Mucosa of descending colon (tissue), 3 donors: ENCODE results near the gene GRM7. TPM values are rescaled to one million over a fixed set of nuclear protein-coding genes. Genes with fewer than 3 reads are reported as not detected.

Experiments
- ATAC-seq: fragments of 200-7000 bp; cut with Tn5 transposase; one replicate; pipeline ENCODE4 v1.9.1; 2020; ENCODE audit warnings: mild to moderate bottlenecking, moderate library complexity
- DNase-seq, 3 donors: peaks; one replicate each; pipeline ENCODE4 v3.0.0-alpha.2; 2020
- H3K36me3 ChIP-seq: fragments of 200-600 bp; one replicate; pipeline ENCODE4 v1.8.0; 2021; ENCODE audit warnings: low read depth, mild to moderate bottlenecking
- H3K4me1 ChIP-seq: fragments of 200-600 bp; one replicate; pipeline ENCODE4 v1.8.0; 2021; ENCODE audit warnings: low read depth, mild to moderate bottlenecking
- H3K4me3 ChIP-seq: fragments of 200-600 bp; one replicate; pipeline ENCODE4 v1.8.0; 2021; ENCODE audit warnings: mild to moderate bottlenecking
- H3K9me3 ChIP-seq: fragments of 200-600 bp; one replicate; pipeline ENCODE4 v1.8.0; 2021; ENCODE audit warnings: mild to moderate bottlenecking
- intact Hi-C, 2 donors: fragments of 100-400 bp; cut with DNase I in 1 of 2; cut with micrococcal nuclease in 1 of 2; formaldehyde crosslinking; loops; one replicate each; pipeline versions ENCODE4 v1.11.0 to v1.11.1; 2022; cut with DNase I, micrococcal nuclease
- total RNA-seq, 3 donors: library from RNA; stranded (reverse); fragmentation: NEBNext Ultra II Directional in 2 of 3; extraction: Animal tissue kit (Norgen Biotek cat#: 25700) in 2 of 3; gene quantifications; one replicate each; pipeline versions ENCODE4 v1.2.1 to v1.2.4, GENCODE V29; 2021 to 2023
- TF ChIP-seq, protein P1 (sequence below): fragments of 200-600 bp; IDR thresholded peaks from one replicate; pipeline ENCODE4 v1.8.0; 2022; ENCODE audit warnings: antibody characterized with exemption, mild to moderate bottlenecking
- donor health status: DM: no; HTN: no; CAD: no; lungs with moderate emphysema.
- donor health status: DM: no; HTN: no; CAD: no.
- donor health status: DM: no; HTN: yes; CAD: no.

GRM7 gene
- total RNA-seq, 3 donors from 2014 or later, result 0.09 to 0.39 (median 0.14) TPM

DNA sequence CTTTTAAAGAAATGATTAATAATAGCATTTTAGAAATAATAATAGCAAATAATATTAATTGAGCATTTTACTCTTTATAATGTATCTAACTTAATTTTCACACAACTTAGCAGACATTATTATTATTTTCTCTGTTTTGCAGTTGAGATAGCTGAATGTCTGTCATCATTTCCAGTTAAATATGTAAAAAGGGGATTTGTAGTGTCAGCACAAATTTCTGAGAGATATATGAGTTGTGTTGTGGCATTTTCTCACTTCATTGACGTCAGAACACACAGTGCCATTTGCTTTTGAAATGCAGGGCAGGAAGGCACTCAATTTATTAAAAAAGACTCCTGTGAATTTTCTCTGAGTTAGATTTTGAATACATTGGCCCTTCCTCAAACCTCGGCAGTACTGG lies 111.0 kb downstream of the GRM7 start:
- intact Hi-C loops, result no loop called here

DNA sequence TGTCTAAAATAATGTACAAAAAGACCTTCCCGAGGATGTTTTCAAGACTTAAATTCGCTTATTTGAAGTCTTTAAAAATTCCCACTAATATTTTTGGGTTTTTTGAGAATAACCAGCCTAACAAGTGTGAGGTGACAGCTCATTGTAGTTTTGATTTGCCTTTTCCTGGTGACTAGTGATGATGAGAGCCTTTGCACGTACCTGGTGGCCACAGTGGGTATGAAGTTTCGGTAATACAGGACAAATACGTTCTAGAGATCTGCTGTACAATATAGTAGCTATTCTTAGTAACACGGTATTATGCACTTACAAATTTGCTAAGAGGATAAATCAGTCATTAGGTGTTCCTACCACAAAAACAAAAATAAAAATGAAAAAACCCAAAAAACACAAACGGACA lies 124.9 kb downstream of the GRM7 start:
- Histone ChIP-seq H3K9me3 (no peaks in the 10 kb centered on the region), H3K36me3 (no peaks in the 10 kb centered on the region), H3K4me1 (no peaks in the 10 kb centered on the region), H3K4me3 (no peak overlapping the region)
- intact Hi-C loops, result no loop called here
- no peak for ATAC-seq
- DNase-seq, result no peak
- TF ChIP-seq, protein P1, sequence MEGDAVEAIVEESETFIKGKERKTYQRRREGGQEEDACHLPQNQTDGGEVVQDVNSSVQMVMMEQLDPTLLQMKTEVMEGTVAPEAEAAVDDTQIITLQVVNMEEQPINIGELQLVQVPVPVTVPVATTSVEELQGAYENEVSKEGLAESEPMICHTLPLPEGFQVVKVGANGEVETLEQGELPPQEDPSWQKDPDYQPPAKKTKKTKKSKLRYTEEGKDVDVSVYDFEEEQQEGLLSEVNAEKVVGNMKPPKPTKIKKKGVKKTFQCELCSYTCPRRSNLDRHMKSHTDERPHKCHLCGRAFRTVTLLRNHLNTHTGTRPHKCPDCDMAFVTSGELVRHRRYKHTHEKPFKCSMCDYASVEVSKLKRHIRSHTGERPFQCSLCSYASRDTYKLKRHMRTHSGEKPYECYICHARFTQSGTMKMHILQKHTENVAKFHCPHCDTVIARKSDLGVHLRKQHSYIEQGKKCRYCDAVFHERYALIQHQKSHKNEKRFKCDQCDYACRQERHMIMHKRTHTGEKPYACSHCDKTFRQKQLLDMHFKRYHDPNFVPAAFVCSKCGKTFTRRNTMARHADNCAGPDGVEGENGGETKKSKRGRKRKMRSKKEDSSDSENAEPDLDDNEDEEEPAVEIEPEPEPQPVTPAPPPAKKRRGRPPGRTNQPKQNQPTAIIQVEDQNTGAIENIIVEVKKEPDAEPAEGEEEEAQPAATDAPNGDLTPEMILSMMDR, result no peak

More for the DNA sequence above, 111.0 kb downstream of the GRM7 start:
- TF ChIP-seq, protein P1, result no peak
- Histone ChIP-seq H3K4me1 (no peaks in the 10 kb centered on the region), H3K4me3 (no peak overlapping the region), H3K36me3 (no peaks in the 10 kb centered on the region), H3K9me3 (no peaks in the 10 kb centered on the region)
- ATAC-seq (no peak), DNase-seq (no peak)

DNA sequence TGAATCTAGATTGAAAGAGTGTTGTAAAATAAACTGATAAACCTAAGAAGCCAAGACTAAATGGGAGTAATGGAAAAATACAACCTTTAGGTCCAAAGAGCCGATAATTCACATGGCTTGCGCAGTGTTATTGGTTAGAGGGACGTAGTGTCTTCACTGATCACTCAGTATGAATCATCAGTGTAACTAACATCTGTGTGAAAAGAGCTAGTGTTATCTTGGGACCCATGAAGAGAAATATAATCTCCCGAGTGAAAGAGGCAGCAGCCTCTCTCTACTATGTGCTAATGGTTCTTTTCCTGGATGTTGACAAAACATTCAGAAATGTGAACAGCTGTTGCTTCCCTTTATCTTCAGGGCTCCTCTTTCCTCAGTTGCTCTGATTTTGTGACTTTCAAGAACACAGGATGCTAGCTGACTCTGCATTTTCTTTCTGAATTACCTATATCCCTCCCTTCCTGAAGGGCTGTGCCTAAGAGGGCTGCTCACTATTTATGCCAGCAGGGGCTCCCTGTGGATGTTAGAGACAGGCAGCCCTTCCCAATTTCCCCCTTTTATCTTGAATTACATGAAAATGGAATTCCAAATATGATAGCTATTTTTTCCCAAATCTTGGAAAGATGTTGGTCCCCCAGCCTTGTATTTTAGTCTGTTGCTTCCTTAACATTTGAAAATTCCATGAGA lies 128.8 kb downstream of the GRM7 start:
- Histone ChIP-seq H3K36me3 (no peaks in the 10 kb centered on the region), H3K4me3 (no peak overlapping the region), H3K4me1 (no peaks in the 10 kb centered on the region), H3K9me3 (no peaks in the 10 kb centered on the region)
- ATAC-seq (no peak), DNase-seq (no peak)
- intact Hi-C loops, result no loop called here
- TF ChIP-seq, protein P1, result no peak

DNA sequence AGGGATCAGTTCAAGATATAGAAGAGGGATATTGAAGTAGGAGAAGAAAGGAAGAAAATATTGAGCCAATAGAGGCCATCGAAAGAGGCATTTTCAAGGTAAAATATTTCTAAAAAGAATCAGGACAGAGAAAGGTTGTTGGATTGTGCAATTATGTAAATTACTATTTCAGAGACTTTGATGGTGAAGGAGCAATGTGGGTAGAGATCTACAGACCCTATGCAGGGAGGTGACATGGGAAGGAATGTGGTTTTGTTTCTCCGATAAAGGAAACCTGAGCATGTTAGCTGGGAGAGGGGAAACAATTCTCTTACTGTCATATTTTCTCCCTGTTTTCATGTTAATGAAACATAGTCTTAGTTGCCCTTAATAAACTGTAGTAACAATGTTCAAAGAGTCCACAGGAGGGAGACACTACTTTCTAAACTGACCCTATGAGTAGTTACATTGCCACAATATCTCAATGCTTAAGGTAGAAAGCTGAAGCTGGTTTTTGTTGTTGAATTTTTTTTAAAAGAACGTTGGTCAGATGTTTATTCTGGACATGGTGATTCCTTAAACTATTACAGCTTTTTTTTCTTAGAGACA lies 133.3 kb downstream of the GRM7 start:
- DNase-seq, result no peak
- H3K4me1 ChIP-seq, result no peaks in the 10 kb centered on the region
- TF ChIP-seq, protein P1, result no peak
- H3K36me3 ChIP-seq, result no peaks in the 10 kb centered on the region
- no peak overlapping the region for H3K4me3 ChIP-seq
- H3K9me3 ChIP-seq, result no peaks in the 10 kb centered on the region
- no peak for ATAC-seq
- intact Hi-C loops, result no loop called here

DNA sequence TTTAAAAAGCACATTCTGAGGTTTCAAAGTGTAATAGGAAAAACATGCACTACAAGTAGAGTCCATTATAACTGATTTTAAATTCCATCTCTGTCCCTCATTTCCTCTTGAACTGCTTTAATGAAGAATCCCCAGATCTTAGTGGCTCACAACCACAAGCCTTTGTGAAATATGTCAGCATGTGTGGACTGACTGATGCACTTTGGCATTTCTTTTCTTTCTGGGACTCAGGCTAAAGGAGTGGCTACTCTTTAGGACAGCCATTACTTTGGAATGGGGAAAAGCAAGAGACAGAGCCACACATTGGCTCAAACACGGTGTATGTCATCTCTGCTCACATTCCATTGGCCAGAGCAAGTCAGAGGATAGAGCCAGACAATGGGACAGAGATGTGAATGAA lies 139.6 kb downstream of the GRM7 start:
- ATAC-seq (no peak), DNase-seq (no peak)
- Histone ChIP-seq H3K4me1 (no peaks in the 10 kb centered on the region), H3K4me3 (no peak overlapping the region), H3K36me3 (no peaks in the 10 kb centered on the region), H3K9me3 (no peaks in the 10 kb centered on the region)
- intact Hi-C loops, result no loop called here
- TF ChIP-seq, protein P1, result no peak
